ENCODE data around the gene SLC47A2. TPM values are rescaled to one million over a fixed set of nuclear protein-coding genes. Genes with fewer than 3 reads are reported as not detected.

The SLC47A2 gene
- polyA plus RNA-seq, 1 donor (not counting 4 experiments of a cell fraction or from before 2014, with no cell fraction given): 0.88 TPM

GRCh38 chr17:19717031-19717360 is 612 bp upstream of the SLC47A2 start:
- Histone ChIP-seq H3K9me3 (ENCODE audit: control insufficient read depth, low read depth, low read length) (no peaks in the 10 kb centered on the region), H3K4me2 (ENCODE audit: control insufficient read depth, extremely low read depth, insufficient read depth, low read depth, low read length) (no peak overlapping the region), H3K4me1 (ENCODE audit: control insufficient read depth, extremely low read depth, insufficient read depth, low read length) (peaks cover 37% of the 10 kb centered on the region), H3K27ac (ENCODE audit: control insufficient read depth, insufficient read depth, low read length) (no peak overlapping the region), H3K36me3 (ENCODE audit: control insufficient read depth in 2 of 2, extremely low read depth in 1 of 2, insufficient read depth in 2 of 2, low read length in 2 of 2) (no peaks in the 10 kb centered on the region), H4K20me1 (ENCODE audit: control insufficient read depth, extremely low read depth, insufficient read depth, low read length) (no peaks in the 10 kb centered on the region), H3K27me3 (ENCODE audit: control insufficient read depth, extremely low read depth, insufficient read depth, low read length) (no peaks in the 10 kb centered on the region), H2AFZ (ENCODE audit: control insufficient read depth, low read length) (no peak overlapping the region), H3K79me2 (ENCODE audit: control insufficient read depth, insufficient read depth, low read length) (no peaks in the 10 kb centered on the region), H3K9ac (ENCODE audit: control insufficient read depth, extremely low read depth, insufficient read depth, low read length) (no peak overlapping the region), H3K9me1 (ENCODE audit: control insufficient read depth, extremely low read depth, insufficient read depth, low read length) (no peaks in the 10 kb centered on the region), H3K4me3 (ENCODE audit: control insufficient read depth in 2 of 3, extremely low read depth in 1 of 3, insufficient read depth in 2 of 3, low read depth in 1 of 3, low read length in 3 of 3) (no peak overlapping the region)
- no peak for FAIRE-seq
- DNase-seq (ENCODE audit: low read depth, low spot score): no peak
- dilution Hi-C loops (cut with MboI; ENCODE audit: extremely low pct_ligation_motif_present, low sequenced_read_pairs): no loop called here
- no peak for TF ChIP-seq EZH2 (IDR thresholded peaks at IDR 0.05; ENCODE audit: low read length)
- TF ChIP-seq, protein P1, sequence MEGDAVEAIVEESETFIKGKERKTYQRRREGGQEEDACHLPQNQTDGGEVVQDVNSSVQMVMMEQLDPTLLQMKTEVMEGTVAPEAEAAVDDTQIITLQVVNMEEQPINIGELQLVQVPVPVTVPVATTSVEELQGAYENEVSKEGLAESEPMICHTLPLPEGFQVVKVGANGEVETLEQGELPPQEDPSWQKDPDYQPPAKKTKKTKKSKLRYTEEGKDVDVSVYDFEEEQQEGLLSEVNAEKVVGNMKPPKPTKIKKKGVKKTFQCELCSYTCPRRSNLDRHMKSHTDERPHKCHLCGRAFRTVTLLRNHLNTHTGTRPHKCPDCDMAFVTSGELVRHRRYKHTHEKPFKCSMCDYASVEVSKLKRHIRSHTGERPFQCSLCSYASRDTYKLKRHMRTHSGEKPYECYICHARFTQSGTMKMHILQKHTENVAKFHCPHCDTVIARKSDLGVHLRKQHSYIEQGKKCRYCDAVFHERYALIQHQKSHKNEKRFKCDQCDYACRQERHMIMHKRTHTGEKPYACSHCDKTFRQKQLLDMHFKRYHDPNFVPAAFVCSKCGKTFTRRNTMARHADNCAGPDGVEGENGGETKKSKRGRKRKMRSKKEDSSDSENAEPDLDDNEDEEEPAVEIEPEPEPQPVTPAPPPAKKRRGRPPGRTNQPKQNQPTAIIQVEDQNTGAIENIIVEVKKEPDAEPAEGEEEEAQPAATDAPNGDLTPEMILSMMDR (optimal IDR thresholded peaks at IDR 0.05 in 1 of 3, IDR thresholded peaks at IDR 0.05 in 1 of 3, conservative IDR thresholded peaks at IDR 0.05 in 1 of 3; ENCODE audit: extremely low read depth in 1 of 3, insufficient read depth in 2 of 3, low read length in 3 of 3): no peak

DNA sequence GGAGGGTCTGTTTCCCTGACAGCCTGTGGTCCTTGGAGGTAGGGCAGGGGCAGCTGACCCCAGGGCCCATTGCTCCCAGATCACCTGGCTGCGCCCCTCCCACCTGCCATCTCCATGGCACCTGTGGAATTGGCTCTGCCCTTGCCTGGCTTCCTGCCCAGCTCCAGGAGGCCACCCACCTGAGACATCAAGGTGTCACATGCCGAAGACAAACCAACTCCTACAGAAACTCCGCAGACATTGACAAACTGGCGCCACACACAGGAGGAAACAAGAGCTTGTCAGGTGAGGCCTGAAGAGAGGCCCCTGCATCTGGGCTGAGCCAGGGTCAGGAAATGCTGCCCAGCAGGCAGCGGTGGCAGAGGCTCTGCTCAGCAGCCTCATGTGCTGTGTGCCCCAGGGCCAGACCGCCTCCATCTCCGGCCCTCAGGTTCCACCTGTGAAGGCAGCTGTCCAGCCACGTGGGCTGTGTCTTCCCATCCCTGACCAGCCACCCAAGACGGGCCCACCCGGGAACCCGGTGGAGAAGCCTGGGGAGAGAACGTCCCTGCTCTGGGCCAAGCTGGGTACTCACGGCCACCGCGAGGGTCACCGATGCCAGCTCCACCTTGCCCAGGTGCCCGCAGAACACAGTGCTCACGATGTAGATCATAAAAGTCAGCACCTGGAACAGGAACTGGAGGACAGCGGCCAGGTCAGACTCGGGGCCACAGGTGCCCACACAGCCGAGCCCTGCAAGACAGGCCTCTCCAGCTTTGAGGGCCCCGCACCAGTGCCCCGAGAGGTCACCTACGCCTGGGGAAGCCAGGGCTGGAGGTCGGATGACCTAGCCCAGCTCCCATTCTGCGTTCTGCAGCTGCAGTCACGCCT is 1.6 kb downstream of the SLC47A2 start:
- H3K9ac ChIP-seq (ENCODE audit: control insufficient read depth, extremely low read depth, insufficient read depth, low read length): no peak overlapping the region
- H3K4me3 ChIP-seq (ENCODE audit: control insufficient read depth in 2 of 3, extremely low read depth in 1 of 3, insufficient read depth in 2 of 3, low read depth in 1 of 3, low read length in 3 of 3): no peak overlapping the region
- no peak overlapping the region for H3K4me2 ChIP-seq (ENCODE audit: control insufficient read depth, extremely low read depth, insufficient read depth, low read depth, low read length)
- H3K79me2 ChIP-seq (ENCODE audit: control insufficient read depth, insufficient read depth, low read length): no peaks in the 10 kb centered on the region
- DNase-seq (ENCODE audit: low read depth, low spot score): no peak
- dilution Hi-C loops (cut with MboI; ENCODE audit: extremely low pct_ligation_motif_present, low sequenced_read_pairs): no loop called here
- peaks cover 25% of the 10 kb centered on the region for H3K4me1 ChIP-seq (ENCODE audit: control insufficient read depth, extremely low read depth, insufficient read depth, low read length)
- no peak overlapping the region for H3K27ac ChIP-seq (ENCODE audit: control insufficient read depth, insufficient read depth, low read length)
- no peaks in the 10 kb centered on the region for H4K20me1 ChIP-seq (ENCODE audit: control insufficient read depth, extremely low read depth, insufficient read depth, low read length)
- TF ChIP-seq EZH2 (IDR thresholded peaks at IDR 0.05; ENCODE audit: low read length): no peak
- TF ChIP-seq, protein P1 (optimal IDR thresholded peaks at IDR 0.05 in 1 of 3, IDR thresholded peaks at IDR 0.05 in 1 of 3, conservative IDR thresholded peaks at IDR 0.05 in 1 of 3; ENCODE audit: extremely low read depth in 1 of 3, insufficient read depth in 2 of 3, low read length in 3 of 3): no peak
- no peaks in the 10 kb centered on the region for H3K9me1 ChIP-seq (ENCODE audit: control insufficient read depth, extremely low read depth, insufficient read depth, low read length)
- H3K27me3 ChIP-seq (ENCODE audit: control insufficient read depth, extremely low read depth, insufficient read depth, low read length): no peaks in the 10 kb centered on the region
- H3K36me3 ChIP-seq (ENCODE audit: control insufficient read depth in 2 of 2, extremely low read depth in 1 of 2, insufficient read depth in 2 of 2, low read length in 2 of 2): no peaks in the 10 kb centered on the region
- no peak for FAIRE-seq
- no peaks in the 10 kb centered on the region for H3K9me3 ChIP-seq (ENCODE audit: control insufficient read depth, low read depth, low read length)
- no peak overlapping the region for H2AFZ ChIP-seq (ENCODE audit: control insufficient read depth, low read length)
